Measurements from ENCODE around the gene CTNNBL1. TPM values are rescaled to one million over a fixed set of nuclear protein-coding genes. Genes with fewer than 3 reads are reported as not detected.

Gene CTNNBL1
- polyA plus RNA-seq, 1 of the 3 experiments (the other 2 are of a cell fraction), result 29.5 TPM

DNA sequence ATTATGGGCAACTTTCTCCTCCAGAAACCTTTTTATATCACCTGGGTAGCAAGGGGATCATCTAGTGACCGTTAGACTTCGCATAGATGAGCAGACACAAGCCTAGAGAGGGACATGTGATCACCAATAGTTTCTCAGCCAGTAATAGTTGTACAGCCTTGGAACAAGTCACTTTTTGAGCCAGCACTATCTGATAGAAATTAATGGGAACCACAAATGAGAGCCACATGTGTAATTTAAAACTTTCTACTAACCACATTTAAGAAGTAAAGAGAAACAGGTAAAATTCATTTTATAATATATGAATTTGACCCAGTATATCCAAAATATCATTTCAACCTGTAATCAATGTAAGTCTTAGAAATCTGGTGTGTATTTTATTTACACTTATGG is 592 bp upstream of the CTNNBL1 start:
- Histone ChIP-seq H3K9me3 (no peaks in the 10 kb centered on the region), H2AFZ (ENCODE audit: low read depth) (peak overlapping the region; percentile 93), H3K4me2 (peak overlapping the region; percentile 49), H3K4me3 (ENCODE audit: low read depth in 2 of 2, low read length in 1 of 2) (peak overlapping the region; percentile 80 to 96), H3K4me1 (ENCODE audit: control insufficient read depth in 1 of 2, insufficient read depth in 2 of 2, low read depth in 1 of 2, low read length in 1 of 2) (peaks cover 0 to 6% of the 10 kb centered on the region in 2 experiments; a peak in 2 of 4 replicates), H3K36me3 (replicated peaks in 1 of 2; ENCODE audit: control insufficient read depth in 1 of 2, insufficient read depth in 2 of 2, low read length in 1 of 2) (peaks cover 0 to 3% of the 10 kb centered on the region in 2 experiments), H3K9ac (peak overlapping the region; percentile 9; the same call in 1 of the 2 replicates), H4K20me1 (ENCODE audit: insufficient read depth) (no peaks in the 10 kb centered on the region), H3F3A (replicated peaks; ENCODE audit: insufficient read depth) (no peaks in the 10 kb centered on the region), H3K27me3 (ENCODE audit: insufficient read depth) (peaks cover 8% of the 10 kb centered on the region; the same call in 1 of the 2 replicates), H3K79me2 (ENCODE audit: insufficient read depth) (peaks cover 39% of the 10 kb centered on the region), H3K27ac (ENCODE audit: low read depth in 2 of 2, low read length in 1 of 2) (peak overlapping the region; percentile 35 to 70; a peak in 3 of 4 replicates), H3K9me2 (no peaks in the 10 kb centered on the region)
- peak; percentile 18 for DNase-seq
- POLR2A ChIA-PET, result no interaction called here
- WGBS (ENCODE audit: low lambda C conversion rate), result 18% methylated on average over 2 of the region's 2 CpGs
- TF ChIP-seq, protein P1, sequence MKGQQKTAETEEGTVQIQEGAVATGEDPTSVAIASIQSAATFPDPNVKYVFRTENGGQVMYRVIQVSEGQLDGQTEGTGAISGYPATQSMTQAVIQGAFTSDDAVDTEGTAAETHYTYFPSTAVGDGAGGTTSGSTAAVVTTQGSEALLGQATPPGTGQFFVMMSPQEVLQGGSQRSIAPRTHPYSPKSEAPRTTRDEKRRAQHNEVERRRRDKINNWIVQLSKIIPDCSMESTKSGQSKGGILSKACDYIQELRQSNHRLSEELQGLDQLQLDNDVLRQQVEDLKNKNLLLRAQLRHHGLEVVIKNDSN (IDR thresholded peaks at IDR 0.05; ENCODE audit: borderline replicate concordance, low read depth), result peak; percentile 42; the same call in 1 of the 2 replicates
- TF ChIP-seq MEF2A (IDR thresholded peaks at IDR 0.05; ENCODE audit: borderline replicate concordance, low read depth) (no peak), GATA2 (CRISPR knock-in tag; IDR thresholded peaks at IDR 0.05) (peak; percentile 31; the same call in 1 of the 2 replicates)
- CTCF ChIA-PET, result no interaction called here

DNA sequence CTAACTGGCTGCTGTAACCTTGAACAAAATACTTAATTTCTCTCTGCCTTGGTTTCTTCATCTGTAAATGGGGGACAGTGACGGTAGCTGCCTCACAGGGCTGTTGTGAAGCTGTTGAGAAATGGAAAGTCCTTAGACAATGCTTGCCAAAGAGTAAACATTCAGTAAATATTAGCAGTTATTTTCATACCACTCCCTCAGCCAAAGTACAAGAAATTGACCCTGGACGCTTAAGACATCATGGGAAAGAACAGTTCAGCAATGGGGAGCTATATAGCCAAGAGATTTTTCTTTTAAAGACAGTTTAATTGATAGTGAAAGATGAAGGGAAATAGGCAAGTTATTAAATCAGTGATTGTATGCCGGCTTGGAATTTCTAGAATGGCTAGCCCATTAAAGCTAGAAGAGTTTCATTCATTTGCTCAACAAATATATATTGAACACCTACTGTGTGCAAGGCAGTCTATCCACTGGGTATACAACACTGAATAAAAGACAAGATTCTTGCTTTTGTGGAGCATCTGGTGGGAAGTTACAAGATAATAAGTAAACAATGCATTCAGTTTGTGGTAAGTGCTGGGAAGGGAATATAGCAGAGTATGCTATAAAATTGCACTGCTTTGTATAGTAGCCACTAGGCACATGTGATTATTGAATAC is 2.0 kb downstream of the CTNNBL1 start:
- H3K4me2 ChIP-seq, result peak overlapping the region; percentile 15; the same call in 1 of the 2 replicates
- H3K36me3 ChIP-seq (replicated peaks in 1 of 2; ENCODE audit: control insufficient read depth in 1 of 2, insufficient read depth in 2 of 2, low read length in 1 of 2), result peaks cover 0 to 3% of the 10 kb centered on the region in 2 experiments
- DNase-seq, result no peak
- POLR2A ChIA-PET, result interaction anchor here (1.5 kb wide), 1 partner anchor 16 kb away, joined by 7 read pairs; no protein-coding TSS in a partner anchor
- no peaks in the 10 kb centered on the region for H3K9me3 ChIP-seq
- peaks cover 52% of the 10 kb centered on the region for H3K79me2 ChIP-seq (ENCODE audit: insufficient read depth)
- no peaks in the 10 kb centered on the region; the same call in 1 of the 2 replicates for H4K20me1 ChIP-seq (ENCODE audit: insufficient read depth)
- WGBS (ENCODE audit: low lambda C conversion rate), result 81% methylated on average over 3 of the region's 3 CpGs
- no peaks in the 10 kb centered on the region for H3F3A ChIP-seq (replicated peaks; ENCODE audit: insufficient read depth)
- H3K27me3 ChIP-seq (ENCODE audit: insufficient read depth), result no peaks in the 10 kb centered on the region
- 0 out of 4 replicates have a peak overlapping the region, but pooled peaks of 1 of the 2 experiments have one; percentile 13 for H3K4me3 ChIP-seq (ENCODE audit: low read depth in 2 of 2, low read length in 1 of 2)
- CTCF ChIA-PET, result interaction anchor here (0.6 to 2.3 kb wide), 4 partner anchors 14 to 132 kb away, joined by 3 to 9 read pairs (median 4); no protein-coding TSS in a partner anchor
- no peak overlapping the region for H3K9ac ChIP-seq
- H3K27ac ChIP-seq (ENCODE audit: low read depth in 2 of 2, low read length in 1 of 2), result no peak overlapping the region
- H3K4me1 ChIP-seq (ENCODE audit: control insufficient read depth in 1 of 2, insufficient read depth in 2 of 2, low read depth in 1 of 2, low read length in 1 of 2), result peaks cover 0 to 14% of the 10 kb centered on the region in 2 experiments; a peak in 2 of 4 replicates
- no peaks in the 10 kb centered on the region for H3K9me2 ChIP-seq
- no peak overlapping the region for H2AFZ ChIP-seq (ENCODE audit: low read depth)
- TF ChIP-seq EP300 (IDR thresholded peaks at IDR 0.05; ENCODE audit: borderline replicate concordance in 1 of 2, low read depth in 1 of 2, low read length in 1 of 2), result no peak
- no peak for TF ChIP-seq FOXJ3 (CRISPR knock-in tag; IDR thresholded peaks at IDR 0.05)
- no peak for TF ChIP-seq RAD21 (IDR thresholded peaks at IDR 0.05; ENCODE audit: low read length)
- TF ChIP-seq POLR2AphosphoS5 (IDR thresholded peaks at IDR 0.05; ENCODE audit: low read depth, low read length), result no peak
- no peak for TF ChIP-seq GATA2 (CRISPR knock-in tag; IDR thresholded peaks at IDR 0.05)
- TF ChIP-seq NRF1 (IDR thresholded peaks at IDR 0.05; ENCODE audit: low read depth, low read length), result no peak
- no peak for TF ChIP-seq JUND (IDR thresholded peaks at IDR 0.05)
- no peak for TF ChIP-seq EZH2phosphoT487 (IDR thresholded peaks at IDR 0.05; ENCODE audit: borderline replicate concordance, low read depth)
- TF ChIP-seq SIN3A (IDR thresholded peaks at IDR 0.05; ENCODE audit: borderline replicate concordance, low read depth, low read length), result no peak
- TF ChIP-seq, protein P2, sequence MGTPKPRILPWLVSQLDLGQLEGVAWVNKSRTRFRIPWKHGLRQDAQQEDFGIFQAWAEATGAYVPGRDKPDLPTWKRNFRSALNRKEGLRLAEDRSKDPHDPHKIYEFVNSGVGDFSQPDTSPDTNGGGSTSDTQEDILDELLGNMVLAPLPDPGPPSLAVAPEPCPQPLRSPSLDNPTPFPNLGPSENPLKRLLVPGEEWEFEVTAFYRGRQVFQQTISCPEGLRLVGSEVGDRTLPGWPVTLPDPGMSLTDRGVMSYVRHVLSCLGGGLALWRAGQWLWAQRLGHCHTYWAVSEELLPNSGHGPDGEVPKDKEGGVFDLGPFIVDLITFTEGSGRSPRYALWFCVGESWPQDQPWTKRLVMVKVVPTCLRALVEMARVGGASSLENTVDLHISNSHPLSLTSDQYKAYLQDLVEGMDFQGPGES (IDR thresholded peaks at IDR 0.05; ENCODE audit: low read depth, low read length), result no peak
- TF ChIP-seq, protein P3, sequence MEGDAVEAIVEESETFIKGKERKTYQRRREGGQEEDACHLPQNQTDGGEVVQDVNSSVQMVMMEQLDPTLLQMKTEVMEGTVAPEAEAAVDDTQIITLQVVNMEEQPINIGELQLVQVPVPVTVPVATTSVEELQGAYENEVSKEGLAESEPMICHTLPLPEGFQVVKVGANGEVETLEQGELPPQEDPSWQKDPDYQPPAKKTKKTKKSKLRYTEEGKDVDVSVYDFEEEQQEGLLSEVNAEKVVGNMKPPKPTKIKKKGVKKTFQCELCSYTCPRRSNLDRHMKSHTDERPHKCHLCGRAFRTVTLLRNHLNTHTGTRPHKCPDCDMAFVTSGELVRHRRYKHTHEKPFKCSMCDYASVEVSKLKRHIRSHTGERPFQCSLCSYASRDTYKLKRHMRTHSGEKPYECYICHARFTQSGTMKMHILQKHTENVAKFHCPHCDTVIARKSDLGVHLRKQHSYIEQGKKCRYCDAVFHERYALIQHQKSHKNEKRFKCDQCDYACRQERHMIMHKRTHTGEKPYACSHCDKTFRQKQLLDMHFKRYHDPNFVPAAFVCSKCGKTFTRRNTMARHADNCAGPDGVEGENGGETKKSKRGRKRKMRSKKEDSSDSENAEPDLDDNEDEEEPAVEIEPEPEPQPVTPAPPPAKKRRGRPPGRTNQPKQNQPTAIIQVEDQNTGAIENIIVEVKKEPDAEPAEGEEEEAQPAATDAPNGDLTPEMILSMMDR (IDR thresholded peaks at IDR 0.05), result no peak
- TF ChIP-seq, protein P4, sequence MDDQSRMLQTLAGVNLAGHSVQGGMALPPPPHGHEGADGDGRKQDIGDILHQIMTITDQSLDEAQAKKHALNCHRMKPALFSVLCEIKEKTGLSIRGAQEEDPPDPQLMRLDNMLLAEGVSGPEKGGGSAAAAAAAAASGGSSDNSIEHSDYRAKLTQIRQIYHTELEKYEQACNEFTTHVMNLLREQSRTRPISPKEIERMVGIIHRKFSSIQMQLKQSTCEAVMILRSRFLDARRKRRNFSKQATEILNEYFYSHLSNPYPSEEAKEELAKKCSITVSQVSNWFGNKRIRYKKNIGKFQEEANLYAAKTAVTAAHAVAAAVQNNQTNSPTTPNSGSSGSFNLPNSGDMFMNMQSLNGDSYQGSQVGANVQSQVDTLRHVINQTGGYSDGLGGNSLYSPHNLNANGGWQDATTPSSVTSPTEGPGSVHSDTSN (IDR thresholded peaks at IDR 0.05), result no peak
- no peak for TF ChIP-seq RFX5 (IDR thresholded peaks at IDR 0.05; ENCODE audit: low read length)
- no peak for TF ChIP-seq MXI1 (IDR thresholded peaks at IDR 0.05; ENCODE audit: low read depth, low read length)
- TF ChIP-seq, protein P5, sequence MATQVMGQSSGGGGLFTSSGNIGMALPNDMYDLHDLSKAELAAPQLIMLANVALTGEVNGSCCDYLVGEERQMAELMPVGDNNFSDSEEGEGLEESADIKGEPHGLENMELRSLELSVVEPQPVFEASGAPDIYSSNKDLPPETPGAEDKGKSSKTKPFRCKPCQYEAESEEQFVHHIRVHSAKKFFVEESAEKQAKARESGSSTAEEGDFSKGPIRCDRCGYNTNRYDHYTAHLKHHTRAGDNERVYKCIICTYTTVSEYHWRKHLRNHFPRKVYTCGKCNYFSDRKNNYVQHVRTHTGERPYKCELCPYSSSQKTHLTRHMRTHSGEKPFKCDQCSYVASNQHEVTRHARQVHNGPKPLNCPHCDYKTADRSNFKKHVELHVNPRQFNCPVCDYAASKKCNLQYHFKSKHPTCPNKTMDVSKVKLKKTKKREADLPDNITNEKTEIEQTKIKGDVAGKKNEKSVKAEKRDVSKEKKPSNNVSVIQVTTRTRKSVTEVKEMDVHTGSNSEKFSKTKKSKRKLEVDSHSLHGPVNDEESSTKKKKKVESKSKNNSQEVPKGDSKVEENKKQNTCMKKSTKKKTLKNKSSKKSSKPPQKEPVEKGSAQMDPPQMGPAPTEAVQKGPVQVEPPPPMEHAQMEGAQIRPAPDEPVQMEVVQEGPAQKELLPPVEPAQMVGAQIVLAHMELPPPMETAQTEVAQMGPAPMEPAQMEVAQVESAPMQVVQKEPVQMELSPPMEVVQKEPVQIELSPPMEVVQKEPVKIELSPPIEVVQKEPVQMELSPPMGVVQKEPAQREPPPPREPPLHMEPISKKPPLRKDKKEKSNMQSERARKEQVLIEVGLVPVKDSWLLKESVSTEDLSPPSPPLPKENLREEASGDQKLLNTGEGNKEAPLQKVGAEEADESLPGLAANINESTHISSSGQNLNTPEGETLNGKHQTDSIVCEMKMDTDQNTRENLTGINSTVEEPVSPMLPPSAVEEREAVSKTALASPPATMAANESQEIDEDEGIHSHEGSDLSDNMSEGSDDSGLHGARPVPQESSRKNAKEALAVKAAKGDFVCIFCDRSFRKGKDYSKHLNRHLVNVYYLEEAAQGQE (IDR thresholded peaks at IDR 0.05; ENCODE audit: low read depth, low read length), result no peak

Measured in SK-N-SH (cell line).